Chondrocyte (in vitro differentiated cells): ENCODE data around the gene PLEKHH2. TPM values are rescaled to one million over a fixed set of nuclear protein-coding genes. Genes with fewer than 3 reads are reported as not detected.
A peak's percentile ranks its signal among the peaks of the same experiment; 100 is the strongest.

Source experiments
- DNase-seq: peaks from one replicate; pipeline ENCODE4 v3.0.0; 2021; ENCODE audit warnings: mixed read lengths, low spot score
- H3K27ac Mint-ChIP-seq: one replicate; pipeline ENCODE4 v1.8.0; 2021; ENCODE audit warnings: mild to moderate bottlenecking, moderate library complexity, mixed read lengths; ENCODE audit not compliant: unreplicated experiment
- H3K27me3 Mint-ChIP-seq: 2 replicates; pipeline ENCODE4 v1.8.0; 2021; ENCODE audit warnings: low read depth, mixed read lengths
- H3K36me3 Mint-ChIP-seq: 2 replicates; pipeline ENCODE4 v1.8.0; 2021; ENCODE audit warnings: low read depth, mixed read lengths
- H3K4me1 Mint-ChIP-seq: 2 replicates; pipeline ENCODE4 v1.8.0; 2021; ENCODE audit warnings: low read depth, mild to moderate bottlenecking, mixed read lengths
- H3K4me3 Mint-ChIP-seq: one replicate; pipeline ENCODE4 v1.8.0; 2021; ENCODE audit warnings: mild to moderate bottlenecking, moderate library complexity, mixed read lengths; ENCODE audit not compliant: unreplicated experiment
- H3K9me3 Mint-ChIP-seq: 2 replicates; pipeline ENCODE4 v1.8.0; 2021; ENCODE audit warnings: low read depth, mixed read lengths
- CTCF ChIP-seq: fragments of 200-600 bp; sonication (generic); IDR thresholded peaks from 2 replicates; pipeline ENCODE4 v1.5.0; 2021; ENCODE audit warnings: antibody characterized with exemption, mild to moderate bottlenecking, moderate library complexity
- total RNA-seq: library from RNA; stranded (reverse); gene quantifications from 3 replicates; pipeline ENCODE4 v1.2.1, GENCODE V29; 2021

Gene PLEKHH2
- total RNA-seq, 1 donor from 2014 or later, result 4.9 TPM

GRCh38 chr2:43699761-43700160, 62.7 kb downstream of the PLEKHH2 start:
- H3K9me3 Mint-ChIP-seq, result no peaks in the 10 kb centered on the region
- H3K4me1 Mint-ChIP-seq, result peaks cover 13% of the 10 kb centered on the region
- no peaks in the 10 kb centered on the region for H3K27me3 Mint-ChIP-seq
- no peak for DNase-seq
- TF ChIP-seq CTCF, result no peak
- peaks cover 5% of the 10 kb centered on the region for H3K36me3 Mint-ChIP-seq
- no peak overlapping the region for H3K4me3 Mint-ChIP-seq
- no peak overlapping the region for H3K27ac Mint-ChIP-seq

- Mint-ChIP-seq H3K9me3 (no peaks in the 10 kb centered on the region), H3K27ac (no peak overlapping the region), H3K4me1 (peaks cover 13% of the 10 kb centered on the region), H3K4me3 (no peak overlapping the region), H3K36me3 (peaks cover 5% of the 10 kb centered on the region), H3K27me3 (no peaks in the 10 kb centered on the region)
- no peak for DNase-seq
- no peak for TF ChIP-seq CTCF
Observed at GRCh38 chr2:43701111-43701510, 64.1 kb downstream of the PLEKHH2 start.

GRCh38 chr2:43707255-43708015, 70.4 kb downstream of the PLEKHH2 start:
- no peaks in the 10 kb centered on the region for H3K9me3 Mint-ChIP-seq
- TF ChIP-seq CTCF, result no peak
- no peaks in the 10 kb centered on the region for H3K27me3 Mint-ChIP-seq
- peaks cover 6% of the 10 kb centered on the region for H3K36me3 Mint-ChIP-seq
- no peak for DNase-seq
- H3K4me3 Mint-ChIP-seq, result no peak overlapping the region
- H3K4me1 Mint-ChIP-seq, result peaks cover 27% of the 10 kb centered on the region
- H3K27ac Mint-ChIP-seq, result no peak overlapping the region

- Mint-ChIP-seq H3K36me3 (peaks cover 6% of the 10 kb centered on the region), H3K4me3 (no peak overlapping the region), H3K4me1 (peaks cover 21% of the 10 kb centered on the region), H3K9me3 (no peaks in the 10 kb centered on the region), H3K27me3 (no peaks in the 10 kb centered on the region), H3K27ac (peak overlapping the region; percentile 28)
- TF ChIP-seq CTCF, result no peak
- no peak for DNase-seq
Observed at GRCh38 chr2:43708178-43708577, 71.1 kb downstream of the PLEKHH2 start.

- TF ChIP-seq CTCF, result no peak
- Mint-ChIP-seq H3K27ac (no peak overlapping the region), H3K9me3 (no peaks in the 10 kb centered on the region), H3K4me1 (peaks cover 16% of the 10 kb centered on the region), H3K36me3 (peaks cover 5% of the 10 kb centered on the region), H3K27me3 (no peaks in the 10 kb centered on the region), H3K4me3 (no peak overlapping the region)
- DNase-seq, result no peak
Observed at GRCh38 chr2:43708891-43709290, 71.8 kb downstream of the PLEKHH2 start.
